Left ventricle myocardium inferior (tissue), 1 donor: Measurements from ENCODE around the gene STRA6. TPM values are rescaled to one million over a fixed set of nuclear protein-coding genes. Genes with fewer than 3 reads are reported as not detected.

ENCODE experiments used
- DNase-seq: peaks from one replicate; pipeline ENCODE4 v3.0.0-alpha.2; 2020
- H3K27ac ChIP-seq: fragments of 200-600 bp; replicated peaks from 2 replicates; pipeline ENCODE4 v1.8.0; 2021
- H3K27me3 ChIP-seq: fragments of 200-600 bp; 2 replicates; pipeline ENCODE4 v1.8.0; 2021; ENCODE audit warnings: low read depth
- H3K36me3 ChIP-seq: fragments of 200-600 bp; 2 replicates; pipeline ENCODE4 v1.8.0; 2021
- H3K4me1 ChIP-seq: fragments of 200-600 bp; 2 replicates; pipeline ENCODE4 v1.8.0; 2021
- H3K4me3 ChIP-seq: fragments of 200-600 bp; 2 replicates; pipeline ENCODE4 v1.8.0; 2021; ENCODE audit warnings: mild to moderate bottlenecking, moderate library complexity
- H3K9me3 ChIP-seq: fragments of 200-600 bp; replicated peaks from 2 replicates; pipeline ENCODE4 v1.8.0; 2021
- CTCF ChIP-seq: fragments of 200-600 bp; IDR thresholded peaks from 2 replicates; pipeline ENCODE4 v1.8.0; 2021; ENCODE audit warnings: antibody characterized with exemption, mild to moderate bottlenecking, borderline replicate concordance
- intact Hi-C: fragments of 100-400 bp; cut with micrococcal nuclease; formaldehyde crosslinking; loops from one replicate; pipeline ENCODE4 v1.11.0; 2022
- total RNA-seq: library from RNA; stranded (reverse); fragmentation: NEBNext Ultra II Directional; extraction: Animal tissue kit (Norgen Biotek cat#: 25700); gene quantifications from one replicate; pipeline ENCODE4 v1.2.1, GENCODE V29; 2021
- donor health status: DM: no; HTN: yes; CAD: no; lungs with severe emphysema.

STRA6 gene
- total RNA-seq, 1 donor from 2014 or later, result not detected

- H3K9me3 ChIP-seq, result no peaks in the 10 kb centered on the region
- H3K27ac ChIP-seq, result no peak overlapping the region
- peaks cover 33% of the 10 kb centered on the region for H3K4me1 ChIP-seq
- H3K36me3 ChIP-seq, result no peaks in the 10 kb centered on the region
- DNase-seq, result no peak
- TF ChIP-seq CTCF, result no peak
- H3K27me3 ChIP-seq, result no peaks in the 10 kb centered on the region
- no peak overlapping the region for H3K4me3 ChIP-seq
- intact Hi-C loops, result no loop called here
These were observed 5.2 kb downstream of the STRA6 start for GRCh38 chr15:74197176-74197965.

GRCh38 chr15:74196175-74196574 lies 6.4 kb downstream of the STRA6 start:
- intact Hi-C loops, result no loop called here
- H3K4me1 ChIP-seq, result peaks cover 38% of the 10 kb centered on the region
- no peaks in the 10 kb centered on the region for H3K36me3 ChIP-seq
- TF ChIP-seq CTCF, result no peak
- H3K27me3 ChIP-seq, result no peaks in the 10 kb centered on the region
- DNase-seq, result peak; percentile 53
- H3K4me3 ChIP-seq, result no peak overlapping the region
- no peaks in the 10 kb centered on the region for H3K9me3 ChIP-seq
- no peak overlapping the region for H3K27ac ChIP-seq

- no peaks in the 10 kb centered on the region for H3K27me3 ChIP-seq
- intact Hi-C loops, result no loop called here
- peaks cover 25% of the 10 kb centered on the region for H3K4me1 ChIP-seq
- DNase-seq, result no peak
- H3K36me3 ChIP-seq, result no peaks in the 10 kb centered on the region
- H3K4me3 ChIP-seq, result no peak overlapping the region
- no peak for TF ChIP-seq CTCF
- H3K27ac ChIP-seq, result no peak overlapping the region
- H3K9me3 ChIP-seq, result no peaks in the 10 kb centered on the region
These were observed 7.7 kb downstream of the STRA6 start for GRCh38 chr15:74194572-74195559.

GRCh38 chr15:74193905-74194304 lies 8.7 kb downstream of the STRA6 start:
- Histone ChIP-seq H3K4me1 (peaks cover 25% of the 10 kb centered on the region), H3K36me3 (no peaks in the 10 kb centered on the region), H3K9me3 (no peaks in the 10 kb centered on the region), H3K4me3 (no peak overlapping the region), H3K27me3 (no peaks in the 10 kb centered on the region), H3K27ac (no peak overlapping the region)
- intact Hi-C loops, result no loop called here
- TF ChIP-seq CTCF, result no peak
- DNase-seq, result no peak

GRCh38 chr15:74193299-74193718 lies 9.3 kb downstream of the STRA6 start:
- no peaks in the 10 kb centered on the region for H3K36me3 ChIP-seq
- H3K4me1 ChIP-seq, result peaks cover 25% of the 10 kb centered on the region
- intact Hi-C loops, result no loop called here
- no peaks in the 10 kb centered on the region for H3K9me3 ChIP-seq
- DNase-seq, result no peak
- no peak overlapping the region for H3K4me3 ChIP-seq
- H3K27ac ChIP-seq, result no peak overlapping the region
- H3K27me3 ChIP-seq, result no peaks in the 10 kb centered on the region
- no peak for TF ChIP-seq CTCF
